ENCODE results near the gene IL1RAPL2.

- TF ChIP-seq TEAD4 (IDR thresholded peaks at IDR 0.05; ENCODE audit: low read depth, low read length) (no peak), CTCF (IDR thresholded peaks at IDR 0.05; ENCODE audit: control extremely low read depth in 1 of 3, insufficient read depth in 1 of 3, low read depth in 1 of 3, low read length in 3 of 3) (no peak)
Observed at GRCh38 chrX:104647084-104647483, 81.1 kb downstream of the IL1RAPL2 start.

Measured in H1 (cell line).